NCI-H524 (cell line): ENCODE measurements around the gene CIAPIN1.
A peak's percentile ranks its signal among the peaks of the same experiment; 100 is the strongest.

ENCODE experiments used
- DNase-seq, 2 experiments: peaks; one replicate each; lab custom pipeline; 2025; lab: John Stamatoyannopoulos, UW

CIAPIN1 gene

DNA sequence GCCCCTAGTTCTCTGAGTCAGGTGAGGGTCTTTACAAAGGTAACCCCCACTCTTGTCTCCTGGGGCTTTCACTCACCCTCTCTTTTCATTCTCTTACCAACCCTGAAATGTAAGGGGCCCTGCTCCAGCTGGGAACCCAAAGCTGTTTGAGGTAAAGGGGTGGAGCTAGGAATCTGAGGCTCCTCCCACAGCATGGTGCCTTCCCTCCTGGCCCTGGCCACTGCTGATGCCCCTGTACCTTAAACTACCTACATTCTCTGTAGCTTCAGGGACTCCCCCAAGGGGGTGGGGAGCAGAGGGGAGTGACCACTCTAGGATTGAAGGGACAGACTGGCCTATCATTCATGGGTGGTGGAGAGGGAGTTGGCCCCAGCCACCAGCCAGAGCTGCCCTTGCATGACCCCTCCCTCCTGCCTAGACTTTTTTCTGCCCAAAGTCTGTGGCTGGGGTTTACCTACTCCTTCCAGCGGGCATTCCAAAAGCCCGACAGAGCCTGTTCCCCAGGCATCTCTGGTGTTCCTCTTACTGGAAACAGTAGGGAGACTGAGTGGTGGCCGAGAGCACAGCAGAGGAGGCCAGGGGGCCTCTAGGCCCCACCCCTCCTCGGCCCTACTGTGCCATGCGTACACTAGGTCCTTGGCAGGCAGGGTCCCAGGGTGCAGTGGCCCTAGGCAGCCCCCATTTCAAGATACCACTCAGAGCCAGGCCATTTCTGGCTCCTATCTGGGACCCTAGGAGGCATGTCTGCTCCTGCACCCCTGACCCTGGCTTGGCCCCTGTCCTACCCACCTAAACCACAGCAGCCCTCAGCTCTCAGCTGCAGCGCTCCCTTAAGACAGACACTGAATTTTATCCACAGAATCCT is 29.6 kb upstream of the CIAPIN1 start:
- DNase-seq, result no peak

GRCh38 chr16:57475711-57476339 is 28.6 kb upstream of the CIAPIN1 start:
- DNase-seq, result peak in 1 of 2 experiments; percentile 44

GRCh38 chr16:57474671-57475661 is 27.8 kb upstream of the CIAPIN1 start:
- DNase-seq, result no peak

DNA sequence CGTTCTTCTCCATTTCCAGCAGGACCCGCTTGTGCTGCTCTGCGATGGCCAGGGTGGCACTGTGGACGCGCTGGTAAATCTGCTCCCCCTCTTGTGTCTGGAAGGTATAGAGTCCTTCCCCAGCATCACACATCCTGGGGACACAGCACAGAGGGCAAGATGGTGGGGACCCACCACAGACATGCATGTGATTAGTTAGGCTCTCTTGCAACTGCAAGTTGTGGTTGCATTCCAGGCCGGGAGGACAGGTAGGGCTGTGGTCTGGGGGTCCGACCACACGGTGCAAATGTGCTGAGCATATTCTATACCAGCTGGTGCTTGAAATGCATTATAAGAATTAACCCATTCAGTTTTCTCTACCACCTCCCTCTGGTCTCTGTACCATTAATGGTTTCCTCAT is 26.7 kb upstream of the CIAPIN1 start:
- no peak for DNase-seq

- no peak for DNase-seq
These were observed 26.1 kb upstream of the CIAPIN1 start for GRCh38 chr16:57473176-57473840.

- peak in 1 of 2 experiments; percentile 57 for DNase-seq
These were observed 25.5 kb upstream of the CIAPIN1 start for GRCh38 chr16:57472665-57473060.

GRCh38 chr16:57471852-57472664 is 24.9 kb upstream of the CIAPIN1 start:
- DNase-seq, result no peak

- no peak for DNase-seq
These were observed 24.0 kb upstream of the CIAPIN1 start for GRCh38 chr16:57471209-57471608.

DNA sequence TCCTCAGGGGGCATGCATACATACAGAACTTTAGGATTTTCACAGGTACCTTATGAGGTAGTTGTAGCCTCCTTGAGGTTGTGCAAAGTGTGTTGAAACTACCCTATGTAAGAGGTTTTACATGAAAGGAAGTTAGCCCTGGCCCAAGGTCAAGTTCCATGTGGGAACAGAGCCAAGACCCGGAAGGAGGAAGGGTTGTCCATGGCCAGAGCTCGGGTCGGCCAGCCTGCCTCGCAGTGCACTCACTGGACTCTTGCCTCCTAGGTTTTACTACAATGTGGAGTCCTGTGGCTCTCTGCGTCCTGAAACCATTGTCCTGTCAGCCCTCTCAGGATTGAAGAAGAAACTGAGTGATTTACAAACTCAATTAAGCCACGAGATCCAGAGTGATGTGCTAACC is 23.5 kb upstream of the CIAPIN1 start:
- DNase-seq, result no peak

DNA sequence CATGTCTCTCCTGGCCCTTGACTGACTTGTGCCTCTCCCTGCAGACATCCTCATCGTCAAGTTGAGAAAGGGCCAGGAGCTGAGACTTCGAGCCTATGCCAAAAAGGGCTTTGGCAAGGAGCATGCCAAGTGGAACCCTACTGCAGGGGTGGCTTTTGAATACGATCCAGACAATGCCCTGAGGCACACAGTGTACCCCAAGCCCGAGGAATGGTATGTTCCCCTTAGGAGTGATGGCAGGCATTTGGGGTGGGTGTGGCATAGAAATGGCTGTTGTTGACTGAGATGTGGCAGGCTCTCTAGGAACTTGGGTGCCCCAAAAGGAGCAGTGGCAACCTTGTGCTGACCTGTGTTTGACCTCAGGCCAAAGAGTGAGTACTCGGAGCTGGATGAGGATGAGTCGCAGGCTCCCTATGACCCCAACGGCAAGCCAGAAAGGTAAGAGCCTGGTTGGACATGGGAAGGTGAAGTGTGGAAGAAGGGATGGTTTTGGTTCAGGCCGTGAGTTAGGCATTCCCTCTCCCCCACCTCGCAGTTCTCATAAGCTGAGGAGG is 22.8 kb upstream of the CIAPIN1 start:
- DNase-seq, result no peak

- DNase-seq, result no peak
These were observed 21.9 kb upstream of the CIAPIN1 start for GRCh38 chr16:57469046-57469445.

DNA sequence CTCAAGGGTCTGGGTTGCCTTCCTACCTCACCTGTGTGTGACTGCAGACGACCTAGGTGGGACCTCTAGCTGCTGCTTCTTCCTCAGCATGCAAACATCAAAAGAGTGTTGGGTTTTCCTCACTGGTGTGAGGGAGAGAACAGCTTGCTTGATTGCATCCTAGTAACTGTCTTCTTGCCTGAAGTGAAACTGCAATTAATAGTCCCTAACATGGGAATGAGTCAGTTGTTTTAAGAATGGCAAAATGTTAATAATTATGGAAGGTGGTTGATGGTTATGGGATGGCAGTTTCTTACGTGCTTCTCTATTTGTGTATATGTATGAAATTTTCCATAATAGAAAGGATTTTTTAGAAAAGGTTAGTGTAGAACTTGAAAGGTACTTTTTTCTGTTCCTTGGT is 21.2 kb upstream of the CIAPIN1 start:
- DNase-seq, result no peak

GRCh38 chr16:57464523-57464922 is 17.3 kb upstream of the CIAPIN1 start:
- no peak for DNase-seq

GRCh38 chr16:57462978-57463362 is 15.8 kb upstream of the CIAPIN1 start:
- no peak for DNase-seq

DNA sequence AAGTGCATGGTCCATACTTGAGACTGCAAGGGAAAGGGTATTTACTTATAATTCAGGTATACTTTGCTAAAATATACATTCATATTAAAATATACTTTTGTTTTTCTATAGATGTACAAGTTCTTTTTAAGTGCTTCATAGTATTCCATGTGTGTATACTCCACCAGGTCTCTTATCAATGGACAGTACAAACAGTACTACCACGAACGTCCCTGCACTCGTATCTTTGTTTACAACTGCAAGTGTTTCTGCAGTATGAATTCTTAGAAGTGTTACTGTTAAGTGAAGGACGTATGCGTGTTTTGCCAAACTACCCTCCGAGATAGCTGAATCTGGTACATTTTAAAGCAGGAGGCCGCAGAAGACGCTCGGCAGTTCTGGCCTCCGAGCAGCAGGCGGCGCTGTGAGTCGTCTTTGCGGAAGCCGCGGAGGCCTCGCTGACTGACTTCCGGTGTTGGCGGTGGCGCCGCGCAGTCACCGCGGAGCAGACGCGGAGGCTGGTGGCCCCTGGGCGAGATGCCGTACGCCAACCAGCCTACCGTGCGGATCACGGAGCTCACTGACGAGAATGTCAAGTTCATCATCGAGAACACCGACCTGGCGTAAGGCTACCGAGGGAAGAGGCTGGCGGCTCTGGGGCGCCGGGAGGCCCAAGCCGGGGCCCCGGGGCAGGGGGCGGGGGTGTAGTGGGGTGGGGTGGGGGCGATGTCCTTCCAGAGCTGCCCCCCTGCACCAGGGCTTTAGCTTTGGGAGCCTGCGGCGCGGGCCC is 15.2 kb upstream of the CIAPIN1 start, which contains the start of gene POLR2C:
POLR2C (plus strand) TSS at position 471 of the 769 bp plus-strand sequence; CDS start at position 517, 46 bp downstream.
- peak; percentile 69 to 84 for DNase-seq

DNA sequence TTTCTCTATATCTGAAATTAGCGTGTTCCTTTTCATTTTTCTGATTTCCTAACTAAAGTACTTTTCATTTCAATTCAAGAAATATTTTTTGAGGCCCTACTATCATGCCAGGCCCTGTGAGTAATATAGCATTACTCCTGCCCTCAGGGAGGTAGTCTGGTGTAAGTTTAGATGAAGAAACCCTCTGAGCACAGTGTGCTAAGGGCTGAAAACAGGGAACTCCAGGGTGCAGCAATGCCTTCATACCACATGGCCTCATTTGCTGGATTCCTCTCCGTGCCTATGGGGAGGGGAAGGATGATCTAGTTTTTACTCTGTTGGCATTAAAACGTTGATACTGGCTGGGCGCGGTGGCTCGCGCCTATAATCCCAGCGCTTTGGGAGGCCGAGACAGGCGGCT is 4.8 kb upstream of the CIAPIN1 start:
- DNase-seq, result no peak

GRCh38 chr16:57446531-57447185 is 527 bp downstream of the CIAPIN1 start:
- DNase-seq, result peak in 1 of 2 experiments; percentile 37

DNA sequence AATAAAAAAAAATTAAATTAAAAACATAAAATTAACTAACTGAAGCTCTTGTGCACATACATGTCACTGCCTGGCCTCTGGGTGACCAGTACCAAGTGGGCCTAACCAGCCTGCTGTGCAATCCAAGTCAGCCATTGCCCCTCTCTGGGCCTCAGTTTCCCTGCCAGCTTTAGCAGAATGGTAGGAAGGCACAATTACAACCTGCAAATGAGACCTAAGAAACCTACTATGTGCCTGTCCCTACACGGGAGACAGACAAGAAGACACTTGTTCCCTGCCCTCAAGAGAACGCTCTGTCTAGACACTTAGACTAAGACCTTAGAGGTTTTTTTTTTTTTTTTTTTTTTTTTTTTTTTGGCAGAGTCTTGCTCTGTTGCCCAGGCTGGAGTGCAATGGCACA is 1.7 kb downstream of the CIAPIN1 start:
- no peak for DNase-seq

DNA sequence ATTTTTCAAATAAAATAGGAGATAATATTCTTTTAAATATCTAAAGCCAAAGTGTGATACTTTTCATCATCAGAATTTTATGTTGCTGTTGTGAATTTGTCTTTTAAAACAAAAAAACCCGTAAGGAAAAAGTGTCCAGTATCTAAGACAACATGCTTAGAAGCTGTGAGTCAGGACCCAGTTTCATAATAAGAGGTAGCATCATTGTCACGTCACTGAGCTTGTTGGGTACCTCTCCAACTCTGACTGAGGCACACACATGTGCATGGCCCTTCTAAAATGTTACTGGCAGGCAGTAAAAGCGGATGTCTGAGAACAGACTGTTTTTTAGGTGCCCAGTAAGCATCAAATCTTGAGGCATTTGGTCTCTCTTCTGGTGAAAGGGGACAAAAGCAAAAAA is 2.5 kb downstream of the CIAPIN1 start:
- DNase-seq, result no peak
